ENCODE measurements around the gene SINHCAF.

Gene SINHCAF

DNA sequence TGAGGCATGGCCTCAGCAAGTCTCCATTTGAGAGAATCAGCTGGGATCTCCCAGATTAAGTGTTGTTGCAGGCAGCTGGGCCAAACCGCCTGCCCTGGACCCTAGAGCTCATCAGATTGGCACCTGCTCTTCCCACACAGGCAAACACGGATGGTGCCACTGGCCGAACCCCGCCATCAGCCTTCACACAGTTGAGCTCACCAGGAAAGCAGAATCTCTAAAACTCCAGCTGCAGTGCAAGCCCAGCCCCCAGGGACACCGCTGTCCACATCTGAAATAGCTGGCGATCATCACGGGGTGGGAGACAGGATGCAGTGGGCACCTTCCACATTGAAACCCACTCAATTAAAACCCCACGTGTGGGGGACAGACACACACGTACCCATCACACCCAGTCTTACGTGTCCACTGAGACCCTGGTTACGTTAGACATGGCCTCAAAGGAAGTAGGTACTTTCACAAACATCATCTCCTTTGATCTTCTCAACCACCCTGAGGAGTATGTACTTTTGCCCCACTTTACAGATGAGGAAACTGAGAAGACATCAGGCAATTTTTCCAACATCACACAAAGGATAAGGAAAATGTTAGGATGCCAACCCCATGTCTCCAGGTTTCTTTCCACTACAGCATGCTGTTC lies 88.8 kb downstream of the SINHCAF start:
- H3K27me3 ChIP-seq: peaks cover 0 to 19% (median 6%) of the 10 kb centered on the region in 11 experiments; a peak in 4 of 22 replicates
- no peak overlapping the region for H3K9ac ChIP-seq
- no peaks in the 10 kb centered on the region for H3K36me3 ChIP-seq
- H3K4me1 ChIP-seq: peaks cover 0 to 25% (median 11%) of the 10 kb centered on the region in 10 experiments; a peak in 15 of 20 replicates
- peak overlapping the region in 9 of 11 experiments; percentile 15 to 69 (median 45); a peak in 15 of 22 replicates for H3K4me2 ChIP-seq
- TF ChIP-seq Cebpa-rat (IDR thresholded peaks at IDR 0.05): no peak
- no peak overlapping the region for H3K27ac ChIP-seq
- no peaks in the 10 kb centered on the region; a peak in 1 of 22 replicates for H4K20me1 ChIP-seq
- H3K4me3 ChIP-seq: no peak overlapping the region
- H3K9me3 ChIP-seq (replicated peaks in 1 of 11): peaks cover 0 to 6% (median 3%) of the 10 kb centered on the region in 11 experiments; a peak in 17 of 22 replicates

DNA sequence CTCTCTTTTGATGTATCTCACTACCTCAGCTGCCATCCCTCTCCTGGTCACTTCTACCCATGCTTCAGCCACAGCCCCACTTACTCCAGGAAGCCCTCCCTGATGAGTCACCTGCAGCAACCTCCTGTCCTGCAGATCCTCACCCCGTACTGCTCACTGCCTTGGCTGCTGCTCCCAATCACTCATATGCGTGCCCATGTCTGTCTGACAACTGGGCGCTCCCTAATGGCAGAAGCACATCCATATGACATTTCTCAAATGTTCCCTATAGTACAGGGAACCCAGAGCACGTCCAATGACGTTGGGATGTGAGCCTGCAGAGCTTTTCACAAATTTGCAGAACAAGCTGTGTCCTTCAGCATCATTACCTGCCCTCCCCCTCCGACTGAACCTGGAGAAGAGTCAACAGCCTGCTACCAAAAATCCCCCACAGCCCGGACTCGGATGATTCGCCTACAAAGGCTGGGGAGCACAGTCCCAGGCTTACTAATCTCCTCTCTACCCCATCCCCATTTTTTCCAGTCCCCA lies 90.0 kb downstream of the SINHCAF start:
- peaks cover 0 to 25% (median 11%) of the 10 kb centered on the region in 10 experiments; a peak in 15 of 20 replicates for H3K4me1 ChIP-seq
- no peaks in the 10 kb centered on the region; a peak in 1 of 22 replicates for H4K20me1 ChIP-seq
- no peak overlapping the region for H3K4me3 ChIP-seq
- H3K27ac ChIP-seq: no peak overlapping the region
- H3K9me3 ChIP-seq (replicated peaks in 1 of 11): peaks cover 11 to 18% (median 15%) of the 10 kb centered on the region in 11 experiments
- no peak for TF ChIP-seq Cebpa-rat (IDR thresholded peaks at IDR 0.05)
- peak overlapping the region in 1 of 11 experiments; percentile 51; a peak in 2 of 22 replicates for H3K4me2 ChIP-seq
- peaks cover 0 to 19% (median 6%) of the 10 kb centered on the region in 11 experiments; a peak in 4 of 22 replicates for H3K27me3 ChIP-seq
- no peak overlapping the region for H3K9ac ChIP-seq
- H3K36me3 ChIP-seq: no peaks in the 10 kb centered on the region; a peak in 1 of 22 replicates

DNA sequence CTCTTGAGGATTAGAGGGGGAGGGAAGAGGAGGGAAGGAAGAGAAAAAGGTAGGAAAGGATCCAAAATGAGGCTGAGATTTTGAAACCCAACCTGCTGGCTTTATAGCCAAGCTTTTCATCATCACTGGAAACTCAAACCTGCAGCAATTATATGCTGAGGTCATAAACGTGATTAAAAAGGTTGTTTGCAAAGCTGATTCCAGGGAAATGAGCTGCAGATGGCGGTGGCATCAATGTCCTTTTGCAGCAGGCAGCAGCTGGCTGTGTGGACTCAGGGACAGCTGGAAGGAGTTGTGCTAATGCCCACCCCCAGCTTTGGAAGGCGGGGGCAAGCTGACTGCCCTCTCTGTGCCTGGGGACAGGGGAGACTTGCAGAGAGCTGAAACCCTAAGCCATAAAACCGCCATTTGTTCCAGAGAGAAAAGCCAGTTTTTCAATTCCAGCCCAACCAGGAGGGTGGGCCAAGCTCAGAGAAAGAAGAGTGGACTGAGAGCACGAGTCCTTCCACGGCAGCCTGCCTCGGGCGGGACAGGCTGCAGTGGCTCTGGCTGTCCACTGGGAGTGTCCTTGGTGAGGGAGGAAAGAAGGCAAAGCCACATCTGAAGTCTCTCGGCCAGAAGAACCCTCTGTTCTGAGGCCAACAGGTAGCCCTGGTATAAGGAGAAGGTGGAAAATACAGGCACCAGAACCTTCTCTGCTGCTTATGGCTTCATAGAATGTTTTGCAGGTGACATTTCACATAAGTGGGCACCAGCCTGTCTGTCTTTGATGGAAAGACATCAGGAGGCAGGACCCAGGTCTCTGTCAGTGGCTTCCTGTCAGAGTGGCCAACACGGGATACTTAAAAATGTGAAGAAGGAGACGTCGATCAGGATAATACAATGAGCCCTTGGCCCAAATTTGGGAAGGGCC lies 90.7 kb downstream of the SINHCAF start:
- Histone ChIP-seq H3K27me3 (peaks cover 0 to 19% (median 6%) of the 10 kb centered on the region in 11 experiments; a peak in 4 of 22 replicates), H3K9ac (no peak overlapping the region), H3K4me2 (no peak overlapping the region), H4K20me1 (no peaks in the 10 kb centered on the region; a peak in 1 of 22 replicates), H3K36me3 (no peaks in the 10 kb centered on the region; a peak in 1 of 22 replicates), H3K4me1 (peaks cover 0 to 25% (median 11%) of the 10 kb centered on the region in 10 experiments; a peak in 15 of 20 replicates), H3K27ac (no peak overlapping the region), H3K9me3 (replicated peaks in 1 of 11) (peaks cover 16 to 25% (median 21%) of the 10 kb centered on the region in 11 experiments), H3K4me3 (no peak overlapping the region)
- TF ChIP-seq Cebpa-rat (IDR thresholded peaks at IDR 0.05): no peak

DNA sequence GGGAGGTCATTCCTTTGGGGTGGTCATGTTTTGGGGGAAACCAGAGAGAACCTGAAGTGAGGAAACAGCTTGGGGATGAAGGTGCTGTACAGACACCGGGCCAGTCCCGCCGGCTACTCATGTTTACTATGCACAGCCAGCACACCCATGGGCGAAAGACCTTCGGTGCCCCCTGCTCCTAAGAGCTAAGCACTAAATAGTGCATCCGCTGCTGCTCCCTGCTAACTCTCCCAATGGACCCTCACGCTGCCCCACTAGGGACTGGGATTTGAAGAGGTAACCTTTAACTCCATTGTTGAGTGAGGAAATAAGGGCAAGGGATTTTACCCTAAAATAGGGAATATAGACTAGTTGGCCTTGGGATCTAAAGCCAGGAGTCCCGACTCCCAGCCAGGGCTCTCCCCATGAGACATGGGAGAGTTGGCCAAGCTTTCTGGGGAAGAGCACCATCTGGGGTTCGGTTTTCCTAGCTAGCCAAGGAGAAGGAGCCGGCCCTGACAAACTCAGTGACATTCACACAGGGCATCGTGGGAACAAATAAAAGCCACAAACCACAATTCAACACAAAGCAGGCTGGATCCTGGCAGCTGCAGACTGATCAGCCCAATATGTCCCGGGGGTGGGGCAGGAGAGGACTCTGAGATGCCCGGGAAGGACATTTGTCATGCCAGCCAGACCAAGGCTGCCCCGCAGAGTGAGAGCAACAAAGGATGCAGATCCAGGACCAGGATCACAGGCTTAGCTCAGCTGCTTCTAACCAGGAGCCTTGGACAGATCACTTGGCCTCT lies 91.7 kb downstream of the SINHCAF start:
- peaks cover 0 to 19% (median 6%) of the 10 kb centered on the region in 11 experiments; a peak in 4 of 22 replicates for H3K27me3 ChIP-seq
- no peak overlapping the region for H3K27ac ChIP-seq
- no peaks in the 10 kb centered on the region; a peak in 1 of 22 replicates for H3K36me3 ChIP-seq
- peaks cover 16 to 27% (median 21%) of the 10 kb centered on the region in 11 experiments for H3K9me3 ChIP-seq (replicated peaks in 1 of 11)
- H4K20me1 ChIP-seq: no peaks in the 10 kb centered on the region; a peak in 1 of 22 replicates
- H3K4me3 ChIP-seq: no peak overlapping the region
- H3K4me2 ChIP-seq: peak overlapping the region in 3 of 11 experiments; percentile 2 to 15 (median 11); a peak in 1 of 22 replicates
- peaks cover 0 to 25% (median 11%) of the 10 kb centered on the region in 10 experiments; a peak in 15 of 20 replicates for H3K4me1 ChIP-seq
- H3K9ac ChIP-seq: no peak overlapping the region
- TF ChIP-seq Cebpa-rat (IDR thresholded peaks at IDR 0.05): no peak

DNA sequence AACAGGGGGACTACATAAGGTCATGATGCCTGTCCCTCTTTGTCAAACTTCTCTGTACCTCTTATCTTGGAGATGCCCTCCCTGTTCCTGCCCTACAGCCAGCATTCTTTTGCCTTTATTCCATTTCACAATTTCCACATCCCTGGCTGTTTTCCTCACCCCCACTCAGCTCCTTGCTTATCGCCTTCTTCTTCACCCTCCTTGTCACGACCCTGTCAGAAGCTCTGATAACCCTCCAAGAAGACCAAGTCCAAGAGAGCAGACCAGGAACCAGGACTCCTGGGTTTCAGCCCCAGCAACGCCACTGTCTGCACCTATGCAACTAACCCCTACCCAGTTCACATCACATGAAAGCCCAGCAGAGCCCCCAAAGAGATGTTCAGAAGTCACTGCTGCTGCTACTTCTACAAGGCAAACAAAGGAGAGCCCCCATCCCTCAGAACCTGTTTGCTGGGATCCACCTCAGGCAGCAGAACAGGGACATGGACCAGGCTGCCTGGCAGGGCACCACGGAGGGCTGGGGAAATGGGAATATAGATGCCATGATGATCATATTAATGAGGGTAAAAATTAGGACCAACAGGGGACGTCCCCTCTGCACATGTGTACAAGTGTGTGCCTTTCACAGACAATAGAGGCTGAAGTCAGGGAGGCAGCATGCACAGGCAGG lies 92.8 kb downstream of the SINHCAF start:
- Histone ChIP-seq H3K9me3 (replicated peaks in 1 of 11) (peaks cover 16 to 27% (median 21%) of the 10 kb centered on the region in 11 experiments), H3K36me3 (no peaks in the 10 kb centered on the region; a peak in 1 of 22 replicates), H3K4me2 (no peak overlapping the region), H3K4me3 (no peak overlapping the region), H3K9ac (no peak overlapping the region), H3K4me1 (peaks cover 0 to 20% (median 11%) of the 10 kb centered on the region in 10 experiments; a peak in 15 of 20 replicates), H3K27me3 (peaks cover 0 to 19% (median 6%) of the 10 kb centered on the region in 11 experiments; a peak in 4 of 22 replicates), H3K27ac (no peak overlapping the region), H4K20me1 (no peaks in the 10 kb centered on the region; a peak in 1 of 22 replicates)
- no peak for TF ChIP-seq Cebpa-rat (IDR thresholded peaks at IDR 0.05)

DNA sequence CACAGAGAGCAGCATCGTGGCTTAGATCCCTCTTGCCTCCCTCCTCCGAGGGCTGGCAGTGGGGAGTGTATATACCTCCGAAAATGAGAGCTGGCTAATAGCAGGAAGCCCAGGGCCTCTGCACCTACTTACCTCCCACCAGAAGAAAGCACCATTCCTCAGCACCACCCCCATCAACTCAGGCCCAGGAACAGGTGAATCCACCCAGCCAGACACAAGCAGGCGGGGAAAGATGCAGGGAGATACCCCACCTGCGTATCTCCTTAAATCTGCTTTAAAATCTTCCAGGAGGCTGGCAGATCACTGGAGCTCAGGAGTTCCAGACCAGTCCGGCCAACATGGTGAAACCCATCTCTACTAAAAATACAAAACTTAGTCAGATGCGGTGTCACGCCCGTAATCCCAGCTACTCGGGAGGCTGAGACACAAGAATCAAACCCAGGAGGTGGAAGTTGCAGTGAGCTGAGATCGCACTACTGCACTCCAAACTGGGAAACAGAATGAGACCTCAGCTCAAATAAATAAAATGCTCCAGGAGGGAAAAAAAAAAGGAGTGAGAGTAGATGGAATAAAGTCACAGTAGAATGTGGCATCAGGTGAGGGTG lies 93.5 kb downstream of the SINHCAF start:
- H3K9ac ChIP-seq: no peak overlapping the region
- peaks cover 16 to 27% (median 21%) of the 10 kb centered on the region in 11 experiments for H3K9me3 ChIP-seq (replicated peaks in 1 of 11)
- H3K4me3 ChIP-seq: no peak overlapping the region
- peaks cover 0 to 19% (median 11%) of the 10 kb centered on the region in 10 experiments; a peak in 15 of 20 replicates for H3K4me1 ChIP-seq
- H4K20me1 ChIP-seq: no peaks in the 10 kb centered on the region
- no peak for TF ChIP-seq Cebpa-rat (IDR thresholded peaks at IDR 0.05)
- no peak overlapping the region for H3K27ac ChIP-seq
- H3K27me3 ChIP-seq: peaks cover 0 to 13% (median 2%) of the 10 kb centered on the region in 11 experiments; a peak in 4 of 22 replicates
- no peak overlapping the region for H3K4me2 ChIP-seq
- no peaks in the 10 kb centered on the region; a peak in 1 of 22 replicates for H3K36me3 ChIP-seq

DNA sequence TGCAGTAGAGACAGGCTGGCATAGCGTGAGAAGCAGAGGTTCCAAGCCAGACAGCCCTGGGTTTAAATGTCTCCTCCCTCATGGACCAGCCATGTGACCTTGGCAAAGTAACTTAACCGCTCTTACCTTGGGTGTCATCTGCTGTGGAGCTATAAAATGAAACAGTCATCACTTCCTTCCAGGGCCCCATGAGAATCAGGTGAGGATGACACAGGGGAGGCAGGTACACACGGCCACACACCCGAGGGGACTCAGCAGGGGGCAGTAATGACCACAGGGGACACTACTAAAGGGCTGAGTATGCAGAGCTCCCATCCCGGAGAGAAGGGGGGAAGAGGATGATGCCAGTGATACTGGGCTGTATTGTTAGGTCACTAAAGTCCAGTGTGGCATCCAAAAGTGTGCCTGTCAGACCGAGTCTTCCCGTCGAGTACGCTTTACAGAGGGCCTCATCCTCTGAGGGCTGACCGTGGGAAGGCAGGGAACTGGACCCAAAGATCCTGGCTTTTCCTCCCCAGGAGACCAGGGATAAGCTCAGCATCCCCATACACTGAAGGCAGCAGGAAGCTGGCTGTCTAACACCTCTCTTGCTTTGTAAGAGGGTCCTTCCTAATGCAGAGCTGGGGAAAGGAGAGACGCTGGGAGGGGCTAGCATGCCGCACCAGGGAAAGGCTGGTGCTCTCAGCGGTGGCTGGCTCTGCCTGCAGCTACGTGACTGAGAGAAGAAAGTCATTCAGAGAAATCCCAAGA lies 94.2 kb downstream of the SINHCAF start:
- H3K4me1 ChIP-seq: peaks cover 0 to 12% (median 6%) of the 10 kb centered on the region in 10 experiments; a peak in 15 of 20 replicates
- peaks cover 16 to 27% (median 21%) of the 10 kb centered on the region in 11 experiments for H3K9me3 ChIP-seq (replicated peaks in 1 of 11)
- no peaks in the 10 kb centered on the region for H4K20me1 ChIP-seq
- H3K4me3 ChIP-seq: no peak overlapping the region
- peaks cover 0 to 6% (median 0%) of the 10 kb centered on the region in 11 experiments; a peak in 2 of 22 replicates for H3K27me3 ChIP-seq
- no peak overlapping the region for H3K4me2 ChIP-seq
- H3K36me3 ChIP-seq: no peaks in the 10 kb centered on the region; a peak in 1 of 22 replicates
- no peak overlapping the region for H3K27ac ChIP-seq
- H3K9ac ChIP-seq: no peak overlapping the region
- no peak for TF ChIP-seq Cebpa-rat (IDR thresholded peaks at IDR 0.05)

All from BLaER1 treated with 17β-estradiol and CSF1 and Interleukin-3, amounts not matched to agents 10 nM and 100 nM (cell line).